NCI-H1930 (cell line): Measurements from ENCODE around the gene BUD23.
"Not testable (repeated sequence)": the region's sequence is repeated elsewhere in the genome, so short reads cannot be mapped to it uniquely, and the experiment has no call there.

Experiments used
- DNase-seq, 2 experiments: peaks; one replicate each; lab custom pipeline; 2025; lab: John Stamatoyannopoulos, UW

BUD23 gene, protein sequence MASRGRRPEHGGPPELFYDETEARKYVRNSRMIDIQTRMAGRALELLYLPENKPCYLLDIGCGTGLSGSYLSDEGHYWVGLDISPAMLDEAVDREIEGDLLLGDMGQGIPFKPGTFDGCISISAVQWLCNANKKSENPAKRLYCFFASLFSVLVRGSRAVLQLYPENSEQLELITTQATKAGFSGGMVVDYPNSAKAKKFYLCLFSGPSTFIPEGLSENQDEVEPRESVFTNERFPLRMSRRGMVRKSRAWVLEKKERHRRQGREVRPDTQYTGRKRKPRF

DNA sequence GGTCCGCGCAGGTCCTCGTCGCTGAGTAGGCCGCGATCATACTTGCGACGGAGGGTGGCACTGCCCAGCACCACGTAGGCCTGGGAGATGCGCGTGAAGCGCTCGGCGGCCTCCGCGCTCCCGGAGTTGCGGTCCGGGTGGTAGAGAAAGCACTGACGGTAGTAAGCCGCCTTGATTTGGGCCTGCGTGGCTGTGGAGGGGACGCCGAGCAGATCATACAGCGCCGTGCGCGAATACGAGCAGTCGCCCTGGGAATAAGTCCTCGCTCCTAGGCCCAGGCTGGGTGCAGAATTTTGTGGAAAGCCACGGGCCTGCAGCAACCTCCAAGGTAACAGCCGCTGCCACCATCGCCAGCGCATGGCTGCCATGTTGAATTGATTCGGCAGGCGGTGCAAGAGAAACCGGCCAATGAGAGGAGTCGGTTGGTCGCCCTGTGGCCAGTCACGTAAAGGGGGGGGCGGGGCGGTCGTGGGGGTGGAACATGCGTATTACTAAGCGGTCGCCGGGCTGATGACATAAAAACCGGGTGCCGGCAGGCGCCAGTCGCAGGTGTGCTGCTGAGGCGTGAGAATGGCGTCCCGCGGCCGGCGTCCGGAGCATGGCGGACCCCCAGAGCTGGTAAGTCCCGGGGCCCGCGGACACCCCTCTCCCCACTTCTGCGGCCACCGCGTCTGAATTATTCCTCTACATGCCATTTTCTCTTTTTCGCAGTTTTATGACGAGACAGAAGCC is at the start of gene BUD23, which contains the start of gene DNAJC30:
TSS of gene BUD23 (plus strand) at position 542 of the 732 bp plus-strand sequence. CDS start at position 571, 29 bp downstream.
TSS of gene DNAJC30 (minus strand) at position 398 of the 732 bp plus-strand sequence. CDS start at position 368, 30 bp downstream.
- DNase-seq, result peak; percentile 95

DNA sequence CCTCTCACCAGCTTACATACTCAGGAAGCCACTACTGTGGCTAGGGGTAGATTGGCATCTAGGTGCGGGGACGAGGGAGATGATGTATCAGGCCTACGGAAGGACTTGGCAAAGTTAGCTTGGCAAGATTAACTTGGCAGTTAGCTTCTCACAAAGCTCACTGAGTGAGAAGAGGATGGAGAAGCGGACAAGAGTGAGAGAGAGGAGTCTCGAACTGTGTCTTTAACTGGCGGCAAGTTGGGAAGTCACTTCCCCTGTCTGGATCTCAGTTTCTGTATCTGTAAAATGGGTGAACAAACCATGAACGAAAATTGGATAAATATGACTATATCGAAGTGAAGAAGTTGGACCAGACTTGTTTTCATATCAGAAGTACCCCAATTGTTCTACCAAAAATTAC is 49.6 kb upstream of the BUD23 start:
- DNase-seq, result no peak

DNA sequence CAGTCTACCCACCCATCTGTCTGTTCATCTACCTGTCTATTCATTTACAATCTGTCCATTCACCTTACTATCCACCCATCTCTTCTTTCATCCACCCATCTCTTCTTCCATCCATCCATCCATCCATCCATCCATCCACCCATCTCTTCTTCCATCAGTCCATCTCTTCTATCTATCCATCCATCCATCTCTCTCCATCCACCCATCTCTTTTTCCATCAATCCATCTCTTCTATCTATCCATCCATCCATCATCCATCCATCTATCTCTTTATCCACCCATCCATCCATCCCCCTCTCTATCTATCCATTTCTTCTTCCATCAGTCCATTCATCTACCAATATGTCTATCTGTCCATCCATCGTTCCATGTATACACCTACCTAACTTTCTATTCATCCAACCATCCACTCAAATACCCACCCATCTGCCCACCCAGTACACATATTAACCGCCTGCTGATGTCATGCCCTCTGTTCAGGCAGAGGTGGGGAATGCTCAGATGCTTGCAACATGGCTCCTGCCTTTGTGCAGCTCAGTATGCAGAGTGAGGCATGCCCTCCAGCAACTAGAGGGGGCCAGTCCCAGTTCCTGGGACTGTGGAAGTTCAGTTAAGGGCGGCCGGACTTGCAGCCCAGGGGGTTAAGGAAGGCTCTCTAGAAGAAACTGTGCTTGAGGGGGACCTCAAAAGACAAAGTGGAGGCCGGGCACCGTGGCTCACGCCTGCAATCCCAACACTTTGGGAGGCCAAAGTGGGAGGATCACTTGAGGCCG is 47.8 kb upstream of the BUD23 start:
- no peak for DNase-seq

DNA sequence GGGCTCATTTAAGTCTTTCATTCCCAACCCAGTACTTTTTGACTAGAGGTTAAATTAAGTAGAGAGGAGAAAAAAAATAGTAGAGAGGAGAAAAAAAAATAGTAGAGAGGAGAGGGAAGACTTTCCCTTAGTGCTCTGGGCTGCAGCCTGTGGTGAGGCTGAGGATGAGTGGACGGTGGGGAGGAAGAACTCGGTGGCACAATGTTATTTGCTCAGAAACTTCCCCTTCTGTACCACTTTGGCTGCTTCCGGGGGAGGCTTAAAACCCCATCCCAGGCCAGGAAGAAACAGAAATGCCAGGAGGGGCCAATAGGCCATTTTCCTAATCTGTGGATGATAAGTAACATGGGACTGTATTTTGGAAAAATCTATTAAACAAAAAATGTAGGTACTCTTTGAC is 44.5 kb upstream of the BUD23 start:
- no peak for DNase-seq

DNA sequence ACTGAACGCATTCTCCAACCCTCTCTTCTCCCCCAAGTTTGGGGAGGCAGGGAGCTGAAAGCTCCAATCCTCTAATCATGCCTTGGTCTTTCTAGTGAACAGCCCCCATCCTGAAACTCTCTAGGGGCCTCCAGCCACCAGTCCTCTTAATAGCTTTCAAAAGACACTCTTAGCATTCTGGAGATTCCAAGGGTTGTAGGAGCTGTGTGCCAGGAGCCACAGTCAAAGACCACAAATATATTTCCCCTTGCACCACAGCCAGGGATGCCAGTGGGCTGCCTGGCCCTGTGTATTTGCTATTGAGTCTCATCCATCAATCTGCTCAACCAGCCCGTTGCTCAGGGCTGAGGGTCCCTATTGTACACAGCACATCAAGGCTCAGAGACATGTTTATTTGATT is 40.6 kb upstream of the BUD23 start:
- DNase-seq, result no peak

DNA sequence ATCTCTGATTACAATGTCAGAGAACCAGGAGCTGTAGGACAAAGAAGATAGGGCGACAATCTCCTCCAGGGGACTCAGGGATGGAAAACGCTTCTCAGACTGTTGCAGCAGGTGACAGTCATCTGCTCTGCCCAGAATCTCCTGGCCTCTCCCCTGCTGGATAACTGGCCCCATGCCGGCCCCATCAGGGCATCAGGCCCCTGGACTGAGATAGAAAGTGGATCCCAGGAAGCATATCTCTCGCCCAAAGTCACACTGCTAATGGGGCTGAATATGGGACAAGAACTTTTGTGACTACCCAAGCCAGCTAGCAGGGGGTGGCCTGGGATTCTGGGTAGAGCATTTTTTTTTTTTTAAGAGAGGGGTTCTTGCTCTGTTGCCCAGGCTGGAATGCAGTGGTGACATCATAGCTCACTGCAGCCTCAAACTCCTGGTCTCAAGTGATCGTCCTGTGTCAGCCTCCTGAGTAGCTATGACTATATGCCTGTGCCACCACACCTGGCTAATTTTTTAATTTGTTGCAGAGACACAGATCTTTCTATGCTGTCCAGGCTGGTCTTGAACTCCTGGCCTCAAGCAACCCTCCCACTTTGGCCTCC is 38.6 kb upstream of the BUD23 start:
- no peak for DNase-seq

DNA sequence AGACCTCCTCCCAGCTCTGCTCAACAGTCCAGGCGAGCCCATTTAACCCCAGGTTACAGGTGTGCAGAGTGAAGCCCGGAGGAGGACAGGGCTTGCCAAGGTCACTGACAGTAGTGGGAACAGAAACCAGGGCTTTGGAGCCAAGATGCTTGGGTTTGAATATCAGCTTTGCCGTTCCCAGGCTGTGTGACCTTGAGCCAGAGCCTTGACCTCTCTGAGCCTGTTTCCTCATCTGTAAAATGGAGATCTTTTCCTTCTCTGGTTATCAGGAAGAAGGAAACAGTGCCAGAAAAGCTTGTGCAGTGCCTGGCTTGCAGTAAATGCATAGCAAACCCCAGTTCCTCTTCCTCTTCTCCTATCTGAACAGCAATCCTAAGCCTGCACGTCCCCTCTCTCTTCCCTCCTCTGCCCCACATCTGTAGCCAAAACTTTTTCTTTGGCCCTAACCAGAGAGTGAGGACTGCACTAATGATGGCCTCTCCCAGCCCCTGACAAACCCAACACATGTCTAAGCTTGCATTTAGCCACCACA is 37.7 kb upstream of the BUD23 start:
- no peak for DNase-seq

DNA sequence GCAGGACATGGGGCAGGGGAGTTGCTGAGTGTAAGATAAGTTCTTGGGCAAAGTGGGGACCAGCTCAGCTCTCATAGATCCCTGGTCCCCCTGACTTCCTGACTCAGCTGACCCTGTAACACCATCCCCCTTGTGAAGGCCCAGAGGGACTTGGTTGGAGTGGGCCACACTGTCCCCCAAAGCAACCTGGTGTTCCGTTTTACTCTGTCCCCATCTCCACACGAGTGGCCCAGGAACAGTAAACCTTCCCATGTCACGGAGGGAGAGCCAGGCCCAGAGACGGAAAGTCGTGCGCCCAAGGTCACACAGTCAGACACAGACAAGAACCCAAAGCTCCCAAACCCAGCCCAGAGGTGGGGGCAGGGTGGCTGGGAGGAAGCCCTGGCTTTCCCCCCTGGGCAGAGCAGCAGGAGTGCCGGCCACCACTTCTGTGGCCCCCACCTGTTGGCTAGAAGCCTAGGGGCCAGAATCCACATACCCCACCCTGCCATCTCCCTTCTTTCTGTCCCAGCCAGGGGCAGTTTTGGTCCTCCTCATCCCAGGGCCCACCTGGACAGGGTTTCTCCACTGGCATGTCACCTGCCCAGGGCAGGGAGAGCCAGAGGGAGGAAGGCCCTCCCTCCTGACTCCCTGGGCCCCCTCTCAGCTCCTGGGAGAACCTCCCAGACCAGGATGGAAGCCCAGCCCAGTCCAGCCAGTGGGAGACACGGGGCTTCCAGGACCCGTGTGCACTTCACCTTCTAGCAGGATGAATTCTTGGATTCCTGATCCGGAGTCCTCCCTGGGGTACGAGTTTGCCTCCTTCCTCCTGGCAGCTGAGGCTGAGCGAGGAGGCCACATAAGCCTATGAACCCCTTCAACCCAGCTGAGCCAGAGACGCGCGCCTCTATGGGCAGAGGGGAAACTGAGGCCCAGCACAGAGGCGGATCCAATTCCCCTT is 36.3 kb upstream of the BUD23 start:
- DNase-seq, result no peak

DNA sequence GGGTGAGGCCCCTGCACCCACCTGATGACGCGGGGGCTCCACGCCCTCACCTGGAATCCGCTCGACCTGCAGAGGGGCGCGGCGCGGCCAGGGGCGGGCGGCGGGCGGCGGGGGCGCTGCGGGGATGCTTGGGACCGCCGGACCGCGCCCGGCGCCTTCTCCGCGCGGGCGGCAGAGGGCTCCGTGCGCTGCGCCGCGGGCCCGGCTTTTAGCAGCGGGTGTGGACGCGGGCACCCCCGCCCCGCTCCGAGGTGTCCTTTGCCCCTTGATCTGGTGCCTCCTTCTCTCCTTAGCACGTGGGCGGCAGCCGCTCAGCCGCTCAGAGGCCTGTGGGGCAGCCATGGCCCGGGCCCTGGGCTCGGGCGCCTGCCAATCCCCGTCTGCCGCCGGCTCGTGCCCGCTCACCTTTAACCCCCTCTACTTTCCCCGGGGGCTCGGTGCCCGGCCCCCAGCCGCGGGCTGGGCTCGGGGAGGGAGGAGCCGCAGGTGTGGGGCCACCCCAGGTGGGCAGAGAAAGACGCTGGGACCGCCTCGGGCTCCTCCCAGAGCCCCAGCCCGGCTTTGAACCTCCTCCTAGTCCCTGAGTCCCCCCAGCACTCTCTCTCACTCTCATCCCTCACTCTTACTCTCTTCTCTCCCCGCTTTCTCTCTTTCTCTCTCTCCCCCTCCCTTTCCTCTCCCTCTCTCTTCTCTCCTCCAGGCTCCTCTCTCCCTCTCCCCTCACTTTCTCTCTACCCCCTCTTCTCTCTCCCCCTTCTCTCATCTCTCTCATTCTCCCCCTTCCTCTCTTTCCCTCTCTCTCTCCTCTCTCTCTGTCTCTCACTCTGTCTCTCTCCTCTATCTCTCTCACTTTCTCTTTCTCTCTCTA is 35.4 kb upstream of the BUD23 start:
- peak in 1 of 2 experiments; percentile 44 for DNase-seq

DNA sequence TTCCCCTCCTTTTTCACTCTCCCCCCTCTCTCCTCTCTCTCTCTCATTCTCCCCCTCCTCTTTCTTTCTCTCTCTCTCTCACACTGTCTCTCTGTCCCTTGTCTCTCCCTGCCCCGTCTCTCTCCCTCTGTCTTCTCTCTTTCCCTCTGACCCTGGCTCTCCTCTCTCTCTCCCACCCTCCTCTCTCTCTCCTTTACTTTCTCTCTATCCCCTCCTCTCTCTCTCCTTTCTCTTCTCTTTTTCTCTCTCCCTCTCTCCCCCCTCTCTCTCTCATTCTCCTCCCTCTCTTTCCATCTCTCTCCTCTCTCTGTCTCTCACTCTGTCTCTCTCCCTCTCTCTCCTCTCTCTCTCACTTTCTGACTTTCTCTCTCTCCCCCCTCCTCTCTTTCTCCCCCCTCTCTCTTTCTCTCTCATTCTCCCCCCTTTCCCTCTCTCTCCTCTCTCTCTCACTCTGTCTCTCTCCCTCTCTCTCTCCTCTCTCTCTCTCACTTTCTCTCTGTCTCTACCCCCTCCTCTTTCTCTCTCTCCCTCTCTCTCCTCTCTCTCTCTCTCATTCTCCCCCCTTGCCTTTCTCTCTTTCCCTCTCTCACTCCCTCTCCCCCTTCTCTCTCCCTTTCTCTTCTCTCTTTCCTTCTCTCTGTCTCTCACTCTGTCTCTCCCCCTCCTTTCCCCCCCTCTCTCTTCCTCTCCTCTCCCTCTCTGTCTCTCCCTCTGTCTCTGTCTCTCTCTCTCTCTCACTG is 34.6 kb upstream of the BUD23 start:
- DNase-seq, result no peak

DNA sequence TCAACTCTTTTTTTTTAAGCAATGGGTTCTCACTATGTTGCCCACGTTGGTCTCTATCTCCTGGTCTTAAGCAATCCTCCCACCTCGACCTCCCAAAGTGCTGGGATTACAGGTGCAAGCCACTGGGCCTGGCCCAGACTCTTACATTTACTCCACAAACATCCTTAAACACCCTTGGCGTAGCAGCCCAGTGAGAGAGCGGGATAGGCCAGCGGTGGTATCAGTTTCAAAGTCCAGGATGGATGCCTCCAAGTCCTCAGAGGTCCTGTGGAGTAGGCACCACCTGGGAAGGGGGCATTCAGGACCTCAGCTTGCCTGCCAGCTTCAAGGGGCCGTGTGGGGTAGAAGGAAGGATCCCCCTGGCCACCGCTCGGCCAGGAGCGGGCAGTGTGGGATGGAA is 33.8 kb upstream of the BUD23 start:
- DNase-seq, result no peak

DNA sequence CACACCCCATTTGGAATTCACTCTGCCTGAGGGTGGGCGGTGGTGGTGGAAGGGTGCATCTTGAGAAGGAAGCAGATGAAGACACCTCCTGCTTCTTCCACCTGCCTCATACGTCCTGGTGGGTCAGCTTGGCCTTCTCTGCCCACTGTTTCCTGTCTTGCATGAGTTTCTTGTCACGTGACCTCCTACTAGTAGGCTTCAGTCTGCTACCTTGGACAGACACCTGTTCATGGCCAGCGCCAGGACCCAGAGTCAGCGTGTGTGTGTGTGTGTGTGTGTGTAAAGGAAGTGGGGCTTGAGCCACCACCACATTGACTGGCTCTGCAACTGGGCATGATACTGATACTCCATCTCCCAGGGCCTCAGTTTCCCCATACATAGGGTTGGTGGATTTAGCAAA is 32.9 kb upstream of the BUD23 start:
- DNase-seq, result no peak

DNA sequence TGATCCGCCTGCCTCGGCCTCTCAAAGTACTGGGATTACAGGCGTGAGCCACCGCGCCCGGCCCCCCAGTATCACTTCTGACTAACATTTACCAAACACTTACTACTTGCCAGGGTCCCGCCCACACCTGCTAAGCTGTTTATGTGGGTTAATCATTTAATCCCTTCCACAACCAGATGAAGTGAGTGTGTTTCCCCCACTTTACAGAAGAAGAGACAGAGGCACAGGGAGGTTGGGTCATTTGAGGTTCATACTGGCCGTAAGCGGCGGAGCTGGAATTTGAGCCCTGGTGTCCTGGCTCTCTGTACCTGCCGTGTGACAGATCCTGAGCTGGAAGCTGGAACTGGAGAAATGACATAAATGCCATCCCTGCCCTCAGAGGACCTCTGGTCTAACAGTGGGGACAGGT is 30.9 kb upstream of the BUD23 start:
- DNase-seq, result no peak

DNA sequence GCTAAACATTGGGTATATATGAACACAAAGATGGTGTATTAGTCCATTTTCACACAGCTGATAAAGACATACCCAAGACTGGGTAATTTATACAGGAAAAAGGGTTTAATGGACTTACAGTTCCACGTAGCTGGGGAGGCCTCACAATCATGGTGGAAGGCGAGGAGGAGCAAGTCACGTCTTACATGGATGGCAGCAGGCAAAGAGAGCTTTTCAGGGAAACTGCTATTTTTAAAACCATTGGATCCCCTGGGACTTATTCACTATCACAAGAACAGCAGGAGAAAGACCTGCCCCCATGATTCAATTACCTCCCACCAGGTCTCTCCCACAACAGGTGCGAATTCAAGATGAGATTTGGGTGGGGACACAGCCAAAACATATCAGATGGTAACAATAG is 28.1 kb upstream of the BUD23 start:
- DNase-seq, result not testable (repeated sequence)

DNA sequence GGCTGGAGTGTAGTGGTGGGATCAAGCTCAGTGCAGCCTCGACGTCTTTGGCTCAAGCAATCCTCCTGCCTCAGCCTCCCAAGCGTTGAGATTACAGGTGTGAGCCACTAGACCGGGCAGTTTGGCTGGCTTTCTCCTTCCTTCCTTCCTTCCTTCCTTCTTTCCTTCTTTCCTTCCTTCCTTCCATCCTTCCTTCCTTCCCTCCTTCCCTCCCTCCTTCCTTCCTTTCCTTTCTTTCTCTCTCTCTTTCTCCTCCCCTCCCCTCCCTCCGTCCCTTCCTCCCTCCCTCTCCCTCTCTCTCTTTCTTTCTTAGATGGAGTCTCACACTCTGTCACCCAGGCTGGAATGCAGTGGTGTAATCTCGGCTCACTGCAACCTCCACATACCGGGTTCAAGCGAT is 23.4 kb upstream of the BUD23 start:
- no peak for DNase-seq

DNA sequence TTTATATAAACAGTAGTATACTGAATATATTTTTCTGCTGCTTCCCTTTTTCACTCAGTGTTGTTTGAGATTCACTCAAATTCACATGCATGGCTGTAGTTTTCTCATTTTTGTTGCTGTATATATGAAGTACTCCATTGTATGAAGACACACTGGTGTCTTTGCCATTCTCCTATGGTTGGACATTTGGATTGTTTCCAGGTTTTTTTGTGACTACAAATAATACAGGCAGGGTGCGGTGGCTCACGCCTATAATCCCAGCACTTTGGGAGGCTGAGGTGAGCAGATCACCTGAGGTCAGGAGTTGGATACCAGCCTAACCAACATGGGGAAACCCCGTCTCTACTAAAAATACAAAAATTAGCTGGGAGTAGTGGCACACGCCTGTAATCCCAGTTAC is 22.8 kb upstream of the BUD23 start:
- not testable (repeated sequence) for DNase-seq

DNA sequence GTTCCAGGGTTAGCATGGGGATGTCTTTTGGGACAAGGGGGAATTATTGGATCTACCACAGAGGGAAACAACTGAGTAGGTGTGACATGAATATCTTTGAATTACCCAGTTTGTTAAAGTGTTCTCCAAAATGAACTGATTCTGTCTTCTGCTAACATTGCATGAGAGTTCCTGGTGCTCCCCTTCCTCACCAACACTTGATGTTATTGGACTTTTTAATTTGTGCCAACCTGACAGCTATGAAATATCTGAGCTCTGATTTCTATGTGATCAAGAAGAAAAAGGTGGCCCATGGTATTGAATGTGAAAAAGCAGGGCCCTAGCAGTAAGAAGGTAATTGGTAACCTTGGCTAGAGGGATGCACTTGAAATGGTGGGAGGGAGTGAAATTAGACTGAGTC is 20.4 kb upstream of the BUD23 start:
- DNase-seq, result no peak

DNA sequence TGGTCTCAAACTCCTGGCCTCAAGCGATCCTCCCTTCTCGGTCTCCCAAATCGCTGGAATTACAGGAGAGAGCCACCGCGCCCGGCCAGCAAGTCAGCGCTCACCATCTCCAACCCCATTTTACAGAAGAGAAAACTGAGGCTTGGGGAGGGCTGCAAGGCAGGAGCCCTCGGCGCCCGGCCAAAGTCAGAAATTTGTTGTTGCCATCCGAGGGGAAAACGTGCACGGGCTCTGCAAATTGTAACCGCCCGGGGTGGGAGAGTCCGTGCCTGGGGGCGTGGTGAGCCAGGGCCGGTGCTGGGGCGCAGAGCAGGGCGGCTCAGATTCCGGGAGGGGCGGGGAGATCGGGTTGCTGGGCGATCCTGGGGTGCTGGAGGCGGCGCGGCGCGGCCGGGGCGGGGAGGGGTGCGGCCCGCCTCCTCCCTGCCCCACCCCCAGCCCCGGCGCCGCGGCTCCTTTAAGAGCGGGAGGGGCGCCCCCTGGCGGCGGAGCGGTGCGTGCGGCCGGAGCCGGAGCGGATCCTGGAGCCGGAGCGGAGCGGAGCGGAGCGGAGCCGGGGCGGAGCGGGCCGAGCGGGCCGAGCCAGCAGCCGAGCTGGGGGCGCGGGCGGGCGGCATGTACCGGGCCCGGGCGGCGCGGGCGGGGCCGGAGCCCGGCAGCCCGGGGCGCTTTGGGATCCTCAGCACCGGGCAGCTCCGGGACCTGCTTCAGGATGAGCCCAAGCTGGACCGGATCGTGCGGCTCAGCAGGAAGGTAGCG is 15.9 kb upstream of the BUD23 start, which contains the start of gene VPS37D:
TSS of gene VPS37D (plus strand) at position 488 of the 759 bp plus-strand sequence. CDS start at position 616, 128 bp downstream.
- peak; percentile 88 to 96 for DNase-seq
